Left ventricle myocardium inferior (tissue), 1 donor: ENCODE data around the gene SPARC. TPM values are rescaled to one million over a fixed set of nuclear protein-coding genes. Genes with fewer than 3 reads are reported as not detected.

Source experiments
- DNase-seq: peaks from one replicate; pipeline ENCODE4 v3.0.0-alpha.2; 2020
- H3K27ac ChIP-seq: fragments of 200-600 bp; replicated peaks from 2 replicates; pipeline ENCODE4 v1.8.0; 2021
- H3K27me3 ChIP-seq: fragments of 200-600 bp; 2 replicates; pipeline ENCODE4 v1.8.0; 2021; ENCODE audit warnings: low read depth
- H3K36me3 ChIP-seq: fragments of 200-600 bp; 2 replicates; pipeline ENCODE4 v1.8.0; 2021
- H3K4me1 ChIP-seq: fragments of 200-600 bp; 2 replicates; pipeline ENCODE4 v1.8.0; 2021
- H3K4me3 ChIP-seq: fragments of 200-600 bp; 2 replicates; pipeline ENCODE4 v1.8.0; 2021; ENCODE audit warnings: mild to moderate bottlenecking, moderate library complexity
- H3K9me3 ChIP-seq: fragments of 200-600 bp; replicated peaks from 2 replicates; pipeline ENCODE4 v1.8.0; 2021
- CTCF ChIP-seq: fragments of 200-600 bp; IDR thresholded peaks from 2 replicates; pipeline ENCODE4 v1.8.0; 2021; ENCODE audit warnings: antibody characterized with exemption, mild to moderate bottlenecking, borderline replicate concordance
- intact Hi-C: fragments of 100-400 bp; cut with micrococcal nuclease; formaldehyde crosslinking; loops from one replicate; pipeline ENCODE4 v1.11.0; 2022
- total RNA-seq: library from RNA; stranded (reverse); fragmentation: NEBNext Ultra II Directional; extraction: Animal tissue kit (Norgen Biotek cat#: 25700); gene quantifications from one replicate; pipeline ENCODE4 v1.2.1, GENCODE V29; 2021
- donor health status: DM: no; HTN: yes; CAD: no; lungs with severe emphysema.

The SPARC gene
- total RNA-seq, 1 donor from 2014 or later, result 477 TPM

GRCh38 chr5:151724360-151724759 lies 37.6 kb upstream of the SPARC start:
- no peak for TF ChIP-seq CTCF
- DNase-seq, result no peak
- no peak overlapping the region for H3K4me3 ChIP-seq
- intact Hi-C loops, result no loop called here
- peaks cover 2% of the 10 kb centered on the region for H3K9me3 ChIP-seq
- no peak overlapping the region for H3K27ac ChIP-seq
- H3K4me1 ChIP-seq, result no peaks in the 10 kb centered on the region
- no peaks in the 10 kb centered on the region for H3K36me3 ChIP-seq
- H3K27me3 ChIP-seq, result no peaks in the 10 kb centered on the region

- no peaks in the 10 kb centered on the region for H3K27me3 ChIP-seq
- H3K36me3 ChIP-seq, result no peaks in the 10 kb centered on the region
- no peak overlapping the region for H3K27ac ChIP-seq
- no peak for TF ChIP-seq CTCF
- H3K4me1 ChIP-seq, result peaks cover 16% of the 10 kb centered on the region
- no peak overlapping the region for H3K4me3 ChIP-seq
- no peak for DNase-seq
- intact Hi-C loops, result no loop called here
- H3K9me3 ChIP-seq, result no peaks in the 10 kb centered on the region
Measured at GRCh38 chr5:151722546-151722945, 35.8 kb upstream of the SPARC start.

- H3K9me3 ChIP-seq, result no peaks in the 10 kb centered on the region
- H3K36me3 ChIP-seq, result no peaks in the 10 kb centered on the region
- no peak overlapping the region for H3K4me3 ChIP-seq
- intact Hi-C loops, result no loop called here
- H3K27ac ChIP-seq, result no peak overlapping the region
- TF ChIP-seq CTCF, result no peak
- no peak for DNase-seq
- peaks cover 18% of the 10 kb centered on the region for H3K4me1 ChIP-seq
- H3K27me3 ChIP-seq, result no peaks in the 10 kb centered on the region
Measured at GRCh38 chr5:151721812-151722391, 35.2 kb upstream of the SPARC start.

- no peaks in the 10 kb centered on the region for H3K27me3 ChIP-seq
- intact Hi-C loops, result no loop called here
- no peak for DNase-seq
- no peak overlapping the region for H3K4me3 ChIP-seq
- no peaks in the 10 kb centered on the region for H3K9me3 ChIP-seq
- no peaks in the 10 kb centered on the region for H3K36me3 ChIP-seq
- TF ChIP-seq CTCF, result no peak
- no peak overlapping the region for H3K27ac ChIP-seq
- H3K4me1 ChIP-seq, result peaks cover 18% of the 10 kb centered on the region
Measured at GRCh38 chr5:151721087-151721646, 34.5 kb upstream of the SPARC start.

GRCh38 chr5:151720215-151720614 lies 33.5 kb upstream of the SPARC start:
- H3K4me1 ChIP-seq, result peaks cover 18% of the 10 kb centered on the region
- no peaks in the 10 kb centered on the region for H3K9me3 ChIP-seq
- H3K27me3 ChIP-seq, result no peaks in the 10 kb centered on the region
- H3K36me3 ChIP-seq, result no peaks in the 10 kb centered on the region
- no peak overlapping the region for H3K4me3 ChIP-seq
- TF ChIP-seq CTCF, result no peak
- intact Hi-C loops, result no loop called here
- no peak for DNase-seq
- no peak overlapping the region for H3K27ac ChIP-seq
